Naive thymus-derived CD8-positive, alpha-beta T cell (primary cell): Measurements from ENCODE around the gene A2ML1. TPM values are rescaled to one million over a fixed set of nuclear protein-coding genes. Genes with fewer than 3 reads are reported as not detected.
"Not testable (repeated sequence)": the region's sequence is repeated elsewhere in the genome, so short reads cannot be mapped to it uniquely, and the experiment has no call there.

Experiments
- ATAC-seq, 2 donors: fragments of 150-1000 bp; cut with Tn5 transposase in 1 of 2; sonication (Bioruptor Pico), chemical (Tn5 transposase) in 1 of 2; 1 replicate in 1 of 2; 2 replicates in 1 of 2; pipeline ENCODE4 v1.10.0; 2021; ENCODE audit warnings: mild to moderate bottlenecking in 2 of 2, moderate library complexity in 2 of 2
- POLR2A ChIA-PET: fragments of 350-600 bp; sonication (Branson Sonifier 250); formaldehyde crosslinking; loops from one replicate; lab custom pipeline; 2021; ENCODE audit warnings: antibody characterized with exemption; lab: Charles Lee
- DNase-seq, 10 donors: peaks; one replicate each; pipeline versions ENCODE4 v3.0.0 to v3.0.0-alpha.2; 2020 to 2022
- H3K27ac Mint-ChIP-seq, 10 donors: one replicate each; pipeline ENCODE4 v1.8.0; 2020 to 2022; ENCODE audit warnings: mild to moderate bottlenecking in 10 of 10, mixed read lengths in 10 of 10, moderate library complexity in 4 of 10, inconsistent platforms in 1 of 10
- H3K27me3 Mint-ChIP-seq, 5 donors: one replicate each; pipeline ENCODE4 v1.8.0; 2021 to 2022; ENCODE audit warnings: mixed read lengths in 5 of 5
- H3K36me3 Mint-ChIP-seq, 3 donors: one replicate each; pipeline ENCODE4 v1.8.0; 2020 to 2022; ENCODE audit warnings: mixed read lengths in 3 of 3, mild to moderate bottlenecking in 2 of 3, inconsistent platforms in 1 of 3
- H3K4me1 Mint-ChIP-seq, 4 donors: one replicate each; pipeline ENCODE4 v1.8.0; 2021 to 2022; ENCODE audit warnings: mixed read lengths in 4 of 4
- H3K4me3 Mint-ChIP-seq, 10 donors: one replicate each; pipeline ENCODE4 v1.8.0; 2020 to 2022; ENCODE audit warnings: mild to moderate bottlenecking in 10 of 10, mixed read lengths in 10 of 10, moderate library complexity in 6 of 10, inconsistent platforms in 1 of 10
- H3K9me3 Mint-ChIP-seq, 9 donors: one replicate each; pipeline ENCODE4 v1.8.0; 2020 to 2022; ENCODE audit warnings: mixed read lengths in 9 of 9, mild to moderate bottlenecking in 3 of 9, inconsistent platforms in 1 of 9, moderate library complexity in 1 of 9
- polyA plus RNA-seq, 3 donors: library from polyadenylated mRNA; unstranded; fragments of 300-500 nt; fragmentation: Illumina TruSeq; gene quantifications; one replicate each; pipeline ENCODE4 v1.2.3, GENCODE V29; 2021
- total RNA-seq, 8 experiments: library from RNA in 2 of 8; stranded (reverse) in 2 of 8; gene quantifications; one replicate each; pipeline ENCODE4 v1.2.3 and lab custom pipeline; 2021 to 2026

The A2ML1 gene
- total and polyA plus RNA-seq, 5 experiments from 2014 or later, result not detected

DNA sequence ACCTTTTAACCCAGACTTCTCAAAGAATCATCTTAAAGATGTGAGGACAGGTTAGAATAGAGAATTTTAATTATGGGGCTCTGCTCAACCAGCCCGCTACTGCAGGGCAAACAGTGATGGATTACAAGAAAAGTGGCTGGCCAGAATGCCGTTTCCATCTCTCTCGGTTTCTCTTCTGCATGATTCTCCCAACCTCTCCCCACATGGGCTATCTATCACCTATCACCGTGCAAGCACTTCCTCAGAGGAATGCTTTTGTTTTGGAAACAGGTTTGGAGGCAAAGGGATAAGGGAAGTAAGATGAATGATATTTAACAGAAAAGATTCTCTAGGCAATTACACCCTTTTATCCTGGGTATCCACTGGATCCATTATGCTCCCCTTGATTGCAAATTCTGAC lies 54.5 kb downstream of the A2ML1 start:
- no peaks in the 10 kb centered on the region for H3K4me1 Mint-ChIP-seq
- ATAC-seq (no peak), DNase-seq (no peak)
- no peak overlapping the region for H3K4me3 Mint-ChIP-seq
- H3K36me3 Mint-ChIP-seq, result no peaks in the 10 kb centered on the region
- H3K27ac Mint-ChIP-seq, result no peak overlapping the region
- H3K27me3 Mint-ChIP-seq, result no peaks in the 10 kb centered on the region
- no peaks in the 10 kb centered on the region for H3K9me3 Mint-ChIP-seq
- POLR2A ChIA-PET, result no interaction called here

DNA sequence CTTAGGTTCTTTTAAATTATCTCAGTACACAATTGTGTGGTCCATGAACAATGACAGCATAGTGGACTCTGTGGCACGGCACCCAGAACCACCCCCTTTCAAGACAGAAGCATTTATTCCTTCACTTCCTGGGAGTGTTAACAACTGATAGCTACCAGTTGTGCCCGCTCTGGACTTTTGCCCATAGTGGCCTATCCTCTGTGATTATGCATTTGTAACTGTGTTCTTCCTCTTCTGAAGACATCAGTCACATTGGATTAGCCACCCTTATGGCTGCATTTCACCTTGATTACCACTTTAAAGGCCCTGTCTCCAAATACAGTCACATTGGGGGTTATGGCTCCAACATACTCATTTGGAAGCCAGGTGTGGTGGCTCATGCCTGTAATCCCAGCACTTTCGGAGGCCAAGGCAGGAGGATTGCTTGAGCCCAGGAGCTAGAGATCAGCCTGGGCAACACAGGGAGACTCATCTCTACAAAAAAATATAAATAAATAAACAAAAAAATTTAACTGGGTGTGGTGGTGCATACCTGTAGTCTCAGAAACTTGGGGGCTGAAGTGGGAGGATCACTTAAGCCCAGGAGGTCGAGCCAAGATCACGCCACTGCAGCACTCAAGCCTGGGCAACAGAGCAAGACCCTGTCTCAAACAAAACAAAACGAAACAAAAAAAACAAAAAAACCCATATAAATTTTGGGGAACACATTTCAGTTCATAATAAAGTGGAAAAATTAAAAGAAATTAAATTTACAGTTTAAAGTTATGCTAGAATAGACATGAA lies 64.3 kb downstream of the A2ML1 start:
- H3K4me3 Mint-ChIP-seq, result no peak overlapping the region
- H3K9me3 Mint-ChIP-seq, result no peaks in the 10 kb centered on the region
- ATAC-seq (no peak), DNase-seq (no peak)
- H3K36me3 Mint-ChIP-seq, result no peaks in the 10 kb centered on the region
- POLR2A ChIA-PET, result interaction anchor here (0.7 kb wide), 1 partner anchor 21 kb away, joined by 3 read pairs; no protein-coding TSS in a partner anchor
- no peaks in the 10 kb centered on the region for H3K27me3 Mint-ChIP-seq
- H3K27ac Mint-ChIP-seq, result no peak overlapping the region
- H3K4me1 Mint-ChIP-seq, result peaks cover 2 to 6% (median 4%) of the 10 kb centered on the region in 4 donors

DNA sequence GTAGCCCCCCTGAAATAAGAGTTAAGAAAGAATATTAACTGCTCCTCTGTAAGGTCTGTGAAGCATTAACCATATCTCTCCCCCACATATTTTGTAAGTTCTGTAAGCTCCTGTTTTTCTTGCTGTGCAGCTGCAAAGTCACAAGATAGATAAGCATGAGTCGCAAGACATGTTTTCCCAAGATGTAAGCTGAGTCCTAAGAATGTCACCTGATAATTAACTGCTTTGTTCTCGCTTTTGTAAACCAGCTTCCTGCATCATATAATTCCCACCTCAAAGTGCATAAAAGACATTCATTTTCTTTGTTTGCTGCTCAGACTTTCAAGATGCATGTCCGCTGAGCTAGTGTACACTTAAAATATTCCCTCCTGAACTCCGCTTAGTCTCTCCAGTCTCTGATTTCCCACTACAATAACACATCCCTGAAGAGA lies 64.9 kb downstream of the A2ML1 start:
- Mint-ChIP-seq H3K36me3 (no peaks in the 10 kb centered on the region), H3K9me3 (no peaks in the 10 kb centered on the region), H3K27me3 (no peaks in the 10 kb centered on the region), H3K4me3 (no peak overlapping the region), H3K27ac (no peak overlapping the region), H3K4me1 (peaks cover 2 to 6% (median 4%) of the 10 kb centered on the region in 4 donors)
- POLR2A ChIA-PET, result interaction anchor here (0.7 kb wide), 1 partner anchor 21 kb away, joined by 3 read pairs; no protein-coding TSS in a partner anchor
- DNase-seq, result no peak
- no peak for ATAC-seq

DNA sequence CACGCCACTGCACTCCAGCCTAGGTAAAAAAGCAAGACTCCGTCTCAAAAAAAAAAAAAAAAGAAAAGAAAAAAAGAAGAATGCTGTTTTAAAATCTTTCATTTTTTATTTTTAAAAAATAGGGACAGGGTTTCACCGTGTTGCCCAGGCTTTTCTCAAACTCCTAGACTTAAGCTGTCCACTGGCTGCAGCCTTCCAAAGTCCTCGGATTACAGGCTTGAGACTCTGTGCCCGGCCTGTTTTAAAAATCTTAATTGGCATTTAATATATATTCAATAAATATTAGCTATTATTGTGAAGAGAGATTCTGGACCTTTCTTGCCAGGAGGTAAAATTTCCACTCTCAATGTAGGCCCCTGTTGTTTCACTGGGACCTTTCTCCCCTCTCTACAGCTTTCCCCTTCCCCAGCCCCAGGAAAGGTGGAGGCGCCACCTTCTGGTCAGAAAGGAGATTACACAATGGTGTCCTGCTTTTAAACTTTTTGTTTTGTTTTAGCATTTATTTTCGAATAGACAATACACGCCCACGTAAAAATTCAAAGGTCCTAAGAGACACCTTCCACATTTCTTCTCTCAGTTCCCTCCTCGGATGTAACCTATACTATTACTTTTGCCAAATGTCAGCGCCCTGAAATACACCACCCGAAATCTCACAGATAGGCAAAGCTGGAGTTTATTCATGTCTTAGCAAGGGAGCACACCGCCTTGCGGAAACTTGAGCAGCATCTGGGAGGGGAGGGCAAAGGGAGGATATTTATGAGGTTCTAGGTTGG lies 68.1 kb downstream of the A2ML1 start:
- Mint-ChIP-seq H3K4me1 (peaks cover 2 to 6% (median 4%) of the 10 kb centered on the region in 4 donors), H3K4me3 (peak overlapping the region; percentile 82 to 96 (median 89)), H3K27ac (peak overlapping the region in 9 of 10 donors; percentile 47 to 95 (median 86)), H3K27me3 (no peaks in the 10 kb centered on the region), H3K9me3 (no peaks in the 10 kb centered on the region), H3K36me3 (no peaks in the 10 kb centered on the region)
- POLR2A ChIA-PET, result interaction anchor here (1.3 kb wide), 1 partner anchor 61 kb away, joined by 4 read pairs; no protein-coding TSS in a partner anchor
- DNase-seq, result peak; percentile 35 to 81 (median 64)
- ATAC-seq, result peak; percentile 85 to 91

DNA sequence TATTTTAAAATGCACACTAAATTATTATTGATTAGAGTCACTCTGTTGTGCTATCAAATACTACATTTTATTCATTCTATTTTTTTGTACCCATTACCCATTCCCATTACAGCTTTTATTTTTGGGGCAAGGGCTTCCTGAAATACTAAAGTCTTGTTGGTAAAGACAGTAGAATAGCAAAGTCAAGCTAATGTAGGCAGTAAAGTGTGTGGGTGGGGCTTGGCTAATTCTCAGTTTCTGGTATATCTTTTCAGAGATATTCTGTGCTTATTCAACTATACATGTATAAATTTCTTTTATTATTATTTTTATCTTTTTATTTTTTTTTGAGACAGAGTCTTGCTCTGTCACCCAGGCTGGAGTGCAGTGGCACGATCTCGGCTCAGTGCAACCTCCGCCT lies 69.6 kb downstream of the A2ML1 start:
- POLR2A ChIA-PET, result no interaction called here
- no peak overlapping the region for H3K4me3 Mint-ChIP-seq
- no peaks in the 10 kb centered on the region for H3K9me3 Mint-ChIP-seq
- H3K27me3 Mint-ChIP-seq, result no peaks in the 10 kb centered on the region
- ATAC-seq (no peak), DNase-seq (no peak)
- H3K36me3 Mint-ChIP-seq, result no peaks in the 10 kb centered on the region
- no peak overlapping the region for H3K27ac Mint-ChIP-seq
- H3K4me1 Mint-ChIP-seq, result peaks cover 2 to 6% (median 4%) of the 10 kb centered on the region in 4 donors

DNA sequence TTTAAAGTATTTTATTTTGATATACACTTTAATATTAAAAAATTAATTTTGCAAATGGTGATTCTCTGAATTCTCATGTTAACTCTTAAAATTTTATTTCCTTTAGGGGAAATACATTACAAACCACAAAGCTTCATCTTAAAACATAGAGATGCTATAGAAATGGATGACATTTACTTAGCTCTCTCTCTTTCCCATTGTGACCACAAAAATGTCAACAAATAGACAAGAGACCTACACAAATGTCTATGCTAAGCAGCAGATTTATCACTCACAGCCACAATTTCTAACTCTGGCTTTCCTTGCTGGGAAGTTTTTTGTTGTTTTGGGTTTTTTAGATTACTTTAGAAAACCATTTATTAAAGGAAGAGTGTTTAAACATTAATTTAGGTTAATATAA lies 72.0 kb downstream of the A2ML1 start:
- ATAC-seq, result no peak
- H3K27me3 Mint-ChIP-seq, result peaks cover 0 to 3% (median 2%) of the 10 kb centered on the region in 5 donors
- no peak overlapping the region for H3K4me3 Mint-ChIP-seq
- H3K27ac Mint-ChIP-seq, result no peak overlapping the region
- POLR2A ChIA-PET, result no interaction called here
- DNase-seq, result no peak
- no peaks in the 10 kb centered on the region for H3K9me3 Mint-ChIP-seq
- peaks cover 2 to 6% (median 4%) of the 10 kb centered on the region in 4 donors for H3K4me1 Mint-ChIP-seq
- H3K36me3 Mint-ChIP-seq, result no peaks in the 10 kb centered on the region

DNA sequence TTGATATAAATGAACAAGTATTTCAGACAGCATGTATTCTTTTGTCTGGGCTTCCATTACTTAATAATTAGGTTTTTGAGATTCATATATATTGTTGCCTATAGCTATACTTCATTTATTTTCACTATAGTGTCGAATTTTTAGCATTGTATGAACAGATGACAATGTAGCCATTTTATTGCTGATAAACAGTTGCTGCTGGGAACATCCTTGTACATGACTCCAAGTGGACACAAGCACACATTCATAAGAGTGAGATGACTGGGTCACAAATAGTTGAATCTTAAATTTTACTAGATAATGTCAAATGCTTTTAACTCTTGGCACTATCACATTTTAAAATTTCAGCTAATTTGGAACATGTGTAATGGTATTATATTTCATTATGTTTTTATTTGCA lies 72.6 kb downstream of the A2ML1 start:
- no peaks in the 10 kb centered on the region for H3K36me3 Mint-ChIP-seq
- no peak overlapping the region for H3K4me3 Mint-ChIP-seq
- POLR2A ChIA-PET, result no interaction called here
- H3K9me3 Mint-ChIP-seq, result no peaks in the 10 kb centered on the region
- peaks cover 0 to 3% (median 2%) of the 10 kb centered on the region in 5 donors for H3K27me3 Mint-ChIP-seq
- no peak overlapping the region for H3K27ac Mint-ChIP-seq
- DNase-seq, result no peak
- ATAC-seq, result no peak
- H3K4me1 Mint-ChIP-seq, result peaks cover 2 to 6% (median 4%) of the 10 kb centered on the region in 4 donors

DNA sequence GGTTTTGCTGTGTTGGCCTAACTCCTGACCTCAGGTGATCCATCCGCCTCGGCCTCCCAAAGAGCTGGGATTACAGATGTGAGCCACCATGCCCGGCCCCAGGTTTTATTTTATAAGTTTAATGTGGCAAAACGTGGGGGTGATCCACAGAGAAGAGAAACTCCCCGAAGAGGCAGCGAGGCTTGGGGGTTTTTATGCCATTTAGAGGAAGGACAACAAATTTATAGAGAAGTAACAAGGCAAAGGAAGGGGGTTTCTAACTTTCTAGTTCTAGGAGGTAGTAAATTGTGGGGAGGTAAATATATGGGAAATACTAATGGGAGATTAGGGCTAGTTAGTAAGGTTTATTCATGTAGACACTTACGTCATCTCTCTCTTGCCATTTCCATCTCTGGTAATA lies 74.7 kb downstream of the A2ML1 start:
- peaks cover 0 to 2% (median 0%) of the 10 kb centered on the region in 4 donors for H3K4me1 Mint-ChIP-seq
- POLR2A ChIA-PET, result no interaction called here
- H3K27me3 Mint-ChIP-seq, result peaks cover 0 to 3% (median 2%) of the 10 kb centered on the region in 5 donors
- no peak overlapping the region for H3K27ac Mint-ChIP-seq
- H3K9me3 Mint-ChIP-seq, result no peaks in the 10 kb centered on the region
- H3K4me3 Mint-ChIP-seq, result no peak overlapping the region
- H3K36me3 Mint-ChIP-seq, result no peaks in the 10 kb centered on the region
- ATAC-seq, result no peak
- no peak for DNase-seq

DNA sequence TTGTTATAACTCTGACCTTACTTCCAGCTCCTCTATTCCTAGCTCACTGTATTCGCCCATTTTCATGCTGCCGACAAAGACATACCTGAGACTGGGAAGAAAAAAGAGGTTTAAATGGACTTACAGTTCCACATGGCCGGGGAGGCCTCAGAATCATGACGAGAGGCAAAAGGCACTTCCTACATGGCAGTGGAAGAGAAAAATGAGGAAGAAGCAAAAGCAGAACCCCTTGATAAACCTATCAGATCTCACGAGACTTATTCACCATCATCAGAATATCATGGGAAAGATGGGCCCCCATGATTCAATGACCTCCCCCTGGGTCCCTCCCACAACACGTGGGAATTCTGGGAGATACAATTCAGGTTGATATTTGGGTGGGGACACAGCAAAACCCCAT lies 77.4 kb downstream of the A2ML1 start:
- DNase-seq (no peak), ATAC-seq (no peak)
- peaks cover 0 to 10% (median 3%) of the 10 kb centered on the region in 5 donors for H3K27me3 Mint-ChIP-seq
- peak overlapping the region in 1 of 10 donors; percentile 5 for H3K27ac Mint-ChIP-seq
- POLR2A ChIA-PET, result no interaction called here
- H3K4me1 Mint-ChIP-seq, result peaks cover 0 to 22% (median 0%) of the 10 kb centered on the region in 4 donors
- H3K4me3 Mint-ChIP-seq, result no peak overlapping the region
- H3K36me3 Mint-ChIP-seq, result no peaks in the 10 kb centered on the region
- H3K9me3 Mint-ChIP-seq, result no peaks in the 10 kb centered on the region

DNA sequence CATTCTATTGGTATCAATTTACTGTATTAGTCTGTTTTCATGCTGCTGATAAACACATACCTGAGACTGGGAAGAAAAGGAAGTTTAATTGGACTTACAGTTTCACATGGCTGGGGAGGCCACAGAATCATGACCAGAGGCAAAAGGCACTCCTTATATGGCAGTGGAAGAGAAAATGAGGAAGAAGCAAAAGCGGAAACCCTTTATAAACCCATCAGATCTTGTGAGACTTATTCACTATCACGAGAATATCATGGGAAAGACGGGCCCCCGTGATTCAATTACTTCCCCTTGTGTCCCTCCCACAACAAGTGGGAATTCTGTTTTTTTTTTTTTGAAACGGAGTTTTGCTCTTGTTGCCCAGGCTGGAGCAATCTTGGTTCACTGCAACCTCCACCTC lies 80.3 kb downstream of the A2ML1 start:
- H3K9me3 Mint-ChIP-seq, POLR2A ChIA-PET, H3K36me3 Mint-ChIP-seq, DNase-seq, ATAC-seq, H3K27me3 Mint-ChIP-seq, H3K4me3 Mint-ChIP-seq: not testable (repeated sequence)
- peak overlapping the region in 1 of 10 donors; percentile 38 for H3K27ac Mint-ChIP-seq
- peaks cover 0 to 23% (median under 1%) of the 10 kb centered on the region in 4 donors for H3K4me1 Mint-ChIP-seq

DNA sequence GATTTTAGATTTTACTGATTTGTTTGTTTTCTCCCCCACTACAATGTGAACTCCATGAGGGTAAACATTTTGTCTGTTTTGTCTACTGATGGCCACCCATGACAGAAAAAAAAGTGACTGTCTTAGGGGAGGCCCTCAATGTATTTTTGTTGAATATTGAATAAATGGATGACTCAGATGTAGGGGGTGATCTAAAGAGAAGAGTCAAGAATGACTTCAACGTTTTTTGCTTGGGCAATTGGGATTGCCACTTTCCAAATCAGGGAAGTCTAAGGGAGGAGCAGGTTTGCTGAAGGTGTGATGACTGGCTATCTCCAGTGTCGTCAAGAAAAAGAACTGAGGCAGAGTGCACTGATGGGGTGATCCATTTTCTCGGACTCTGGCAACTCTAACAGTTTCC lies 81.2 kb downstream of the A2ML1 start:
- H3K27ac Mint-ChIP-seq, result peak overlapping the region in 1 of 10 donors; percentile 38
- no peaks in the 10 kb centered on the region for H3K36me3 Mint-ChIP-seq
- no peak overlapping the region for H3K4me3 Mint-ChIP-seq
- H3K27me3 Mint-ChIP-seq, result peaks cover 0 to 8% (median 3%) of the 10 kb centered on the region in 5 donors
- ATAC-seq (no peak), DNase-seq (no peak)
- H3K9me3 Mint-ChIP-seq, result no peaks in the 10 kb centered on the region
- POLR2A ChIA-PET, result interaction anchor here (0.8 kb wide), 1 partner anchor 202 kb away, joined by 8 read pairs; no protein-coding TSS in a partner anchor
- peaks cover 0 to 23% (median under 1%) of the 10 kb centered on the region in 4 donors for H3K4me1 Mint-ChIP-seq

DNA sequence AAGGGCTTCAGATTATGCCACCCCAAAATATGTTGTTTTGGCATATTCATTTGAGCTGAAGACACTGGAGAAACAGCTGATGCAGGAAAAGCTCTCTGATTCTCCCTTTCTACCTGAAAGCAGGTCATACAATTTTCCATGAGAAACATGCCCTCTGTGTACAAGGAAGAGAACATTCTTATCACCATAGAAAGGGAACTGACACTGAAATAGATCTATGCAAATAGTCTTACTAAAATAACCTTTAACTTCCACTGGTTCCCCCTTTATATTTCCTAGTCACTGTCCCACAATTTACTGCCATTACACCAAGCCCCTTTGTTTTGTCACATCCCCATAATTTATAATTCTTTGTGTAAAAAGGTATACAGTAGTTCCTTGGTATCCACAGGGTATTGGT lies 82.2 kb downstream of the A2ML1 start:
- POLR2A ChIA-PET, result no interaction called here
- Mint-ChIP-seq H3K9me3 (no peaks in the 10 kb centered on the region), H3K27me3 (peaks cover 0 to 8% (median 0%) of the 10 kb centered on the region in 5 donors), H3K36me3 (no peaks in the 10 kb centered on the region), H3K27ac (no peak overlapping the region), H3K4me3 (no peak overlapping the region), H3K4me1 (peaks cover 0 to 23% (median under 1%) of the 10 kb centered on the region in 4 donors)
- no peak for ATAC-seq
- DNase-seq, result no peak

DNA sequence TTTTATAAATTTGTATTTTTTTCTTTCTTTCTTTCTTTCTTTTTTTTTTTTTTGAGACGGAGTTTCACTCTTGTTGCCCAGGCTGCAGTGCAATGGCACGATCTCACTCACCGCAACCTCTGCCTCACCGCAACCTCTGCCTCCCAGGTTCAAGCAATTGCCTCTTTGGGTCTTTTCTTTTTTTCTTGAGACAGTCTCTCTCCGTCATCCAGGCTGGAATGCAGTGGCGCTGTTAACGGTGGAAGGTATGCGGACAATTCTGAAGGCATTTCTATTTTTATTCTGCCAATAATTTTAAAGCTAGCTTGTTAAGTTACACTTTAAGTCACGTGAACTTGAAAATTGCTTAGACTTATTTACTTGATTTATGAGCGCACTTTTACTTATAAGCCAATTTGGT lies 83.1 kb downstream of the A2ML1 start:
- Mint-ChIP-seq H3K4me3 (no peak overlapping the region), H3K27ac (no peak overlapping the region), H3K36me3 (no peaks in the 10 kb centered on the region), H3K9me3 (no peaks in the 10 kb centered on the region), H3K27me3 (peaks cover 0 to 8% (median 0%) of the 10 kb centered on the region in 5 donors), H3K4me1 (peaks cover 0 to 21% (median under 1%) of the 10 kb centered on the region in 4 donors)
- DNase-seq, result no peak
- POLR2A ChIA-PET, result no interaction called here
- ATAC-seq, result no peak
